Measurements from ENCODE around the gene SDK1.

DNA sequence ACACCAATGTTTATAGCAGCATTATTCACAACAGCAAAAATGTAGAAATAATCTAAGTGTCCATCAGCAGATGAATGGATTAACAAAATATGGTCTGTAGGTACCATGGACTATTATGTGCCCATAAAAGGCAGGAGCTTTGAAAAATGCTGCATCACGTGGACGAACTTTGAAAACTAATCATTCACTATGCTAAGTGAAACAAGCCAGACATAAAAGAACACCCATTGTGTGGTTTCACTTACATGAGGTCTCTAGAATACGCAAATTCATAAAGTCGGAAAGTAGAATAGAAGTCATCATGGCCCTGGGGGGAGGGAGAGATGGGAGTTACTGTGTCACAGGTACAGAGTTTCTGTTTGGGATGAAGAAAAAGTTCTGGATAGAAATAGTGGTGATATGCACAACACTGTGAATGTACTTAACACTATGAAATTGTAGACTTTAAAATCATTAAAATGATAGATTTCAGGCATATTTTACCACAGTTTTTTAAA lies 377.3 kb downstream of the SDK1 start:
- no peak for TF ChIP-seq POLR2A (IDR thresholded peaks at IDR 0.05)
- TF ChIP-seq, protein P1, sequence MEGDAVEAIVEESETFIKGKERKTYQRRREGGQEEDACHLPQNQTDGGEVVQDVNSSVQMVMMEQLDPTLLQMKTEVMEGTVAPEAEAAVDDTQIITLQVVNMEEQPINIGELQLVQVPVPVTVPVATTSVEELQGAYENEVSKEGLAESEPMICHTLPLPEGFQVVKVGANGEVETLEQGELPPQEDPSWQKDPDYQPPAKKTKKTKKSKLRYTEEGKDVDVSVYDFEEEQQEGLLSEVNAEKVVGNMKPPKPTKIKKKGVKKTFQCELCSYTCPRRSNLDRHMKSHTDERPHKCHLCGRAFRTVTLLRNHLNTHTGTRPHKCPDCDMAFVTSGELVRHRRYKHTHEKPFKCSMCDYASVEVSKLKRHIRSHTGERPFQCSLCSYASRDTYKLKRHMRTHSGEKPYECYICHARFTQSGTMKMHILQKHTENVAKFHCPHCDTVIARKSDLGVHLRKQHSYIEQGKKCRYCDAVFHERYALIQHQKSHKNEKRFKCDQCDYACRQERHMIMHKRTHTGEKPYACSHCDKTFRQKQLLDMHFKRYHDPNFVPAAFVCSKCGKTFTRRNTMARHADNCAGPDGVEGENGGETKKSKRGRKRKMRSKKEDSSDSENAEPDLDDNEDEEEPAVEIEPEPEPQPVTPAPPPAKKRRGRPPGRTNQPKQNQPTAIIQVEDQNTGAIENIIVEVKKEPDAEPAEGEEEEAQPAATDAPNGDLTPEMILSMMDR (IDR thresholded peaks at IDR 0.05), result no peak
